Cardiac muscle cell (in vitro differentiated cells and primary cell): ENCODE results near the gene N4BP3. TPM values are rescaled to one million over a fixed set of nuclear protein-coding genes. Genes with fewer than 3 reads are reported as not detected.
A peak's percentile ranks its signal among the peaks of the same experiment; 100 is the strongest.

Experiments
- DNase-seq, 2 donors: peaks; one replicate each; pipeline versions ENCODE4 v3.0.0 to v3.0.0-alpha.2; 2010 to 2017; ENCODE audit warnings: low read depth in 1 of 2, low spot score in 1 of 2
- H3K27ac ChIP-seq: fragments of 200-600 bp; sonication (generic); 2 replicates; pipeline ENCODE4 v1.5.1; 2016
- H3K27me3 ChIP-seq: fragments of 200-600 bp; sonication (generic); 2 replicates; pipeline ENCODE4 v1.6.0; 2016; ENCODE audit warnings: control low read depth
- H3K36me3 ChIP-seq: fragments of 200-600 bp; sonication (generic); 2 replicates; pipeline ENCODE4 v1.5.1; 2016; ENCODE audit warnings: control low read depth
- H3K4me1 ChIP-seq: fragments of 200-600 bp; sonication (generic); 2 replicates; pipeline ENCODE4 v1.8.1; 2017; ENCODE audit warnings: low read depth, mild to moderate bottlenecking, mixed run types
- H3K4me3 ChIP-seq: fragments of 200-600 bp; sonication (generic); 2 replicates; pipeline ENCODE4 v1.5.1; 2016; ENCODE audit warnings: mild to moderate bottlenecking
- H3K9me3 ChIP-seq: fragments of 200-600 bp; sonication (generic); 2 replicates; pipeline ENCODE4 v1.5.1; 2017; ENCODE audit warnings: low read depth, mild to moderate bottlenecking, control low read depth
- CTCF ChIP-seq: IDR thresholded peaks from 2 replicates; pipeline ENCODE4 v1.5.1; 2012; ENCODE audit warnings: low read depth, mild to moderate bottlenecking, low read length
- polyA plus RNA-seq: library from polyadenylated mRNA; unstranded; fragments of >200 nt; fragmentation: Nextera tagmentation; extraction: Ambion mirVana; gene quantifications from 2 replicates; pipeline ENCODE4 v1.2.1, GENCODE V29; 2016
- total RNA-seq: library from RNA; depleted of rRNA; stranded (reverse); fragments of >200 nt; gene quantifications from 2 replicates; pipeline ENCODE4 v1.2.3, GENCODE V29; 2016

The N4BP3 gene
- total and polyA plus RNA-seq, 2 experiments from 2014 or later, result 5.7 to 13.7 TPM

- Histone ChIP-seq H3K36me3 (peaks cover 32% of the 10 kb centered on the region), H3K4me1 (no peaks in the 10 kb centered on the region), H3K27me3 (no peaks in the 10 kb centered on the region), H3K4me3 (no peak overlapping the region), H3K27ac (no peak overlapping the region), H3K9me3 (no peaks in the 10 kb centered on the region)
- no peak for DNase-seq
- TF ChIP-seq CTCF, result no peak
Observed at GRCh38 chr5:178142642-178143041, 29.3 kb downstream of the N4BP3 start.

GRCh38 chr5:178143246-178143645 is 29.9 kb downstream of the N4BP3 start:
- no peak for TF ChIP-seq CTCF
- Histone ChIP-seq H3K27me3 (no peaks in the 10 kb centered on the region), H3K36me3 (peaks cover 35% of the 10 kb centered on the region), H3K9me3 (no peaks in the 10 kb centered on the region), H3K4me1 (no peaks in the 10 kb centered on the region), H3K4me3 (no peak overlapping the region), H3K27ac (no peak overlapping the region)
- DNase-seq, result no peak

GRCh38 chr5:178143901-178144300 is 30.6 kb downstream of the N4BP3 start:
- Histone ChIP-seq H3K27ac (no peak overlapping the region), H3K4me3 (no peak overlapping the region), H3K36me3 (peaks cover 37% of the 10 kb centered on the region), H3K9me3 (no peaks in the 10 kb centered on the region), H3K4me1 (no peaks in the 10 kb centered on the region), H3K27me3 (no peaks in the 10 kb centered on the region)
- DNase-seq, result peak in 1 of 2 donors; percentile 76
- TF ChIP-seq CTCF, result no peak

- H3K4me1 ChIP-seq, result no peaks in the 10 kb centered on the region
- peak; percentile 71 for TF ChIP-seq CTCF
- DNase-seq, result peak; percentile 49 to 73
- H3K4me3 ChIP-seq, result no peak overlapping the region
- no peaks in the 10 kb centered on the region for H3K27me3 ChIP-seq
- no peak overlapping the region for H3K27ac ChIP-seq
- peaks cover 48% of the 10 kb centered on the region for H3K36me3 ChIP-seq
- H3K9me3 ChIP-seq, result no peaks in the 10 kb centered on the region
Observed at GRCh38 chr5:178145965-178146820, 32.9 kb downstream of the N4BP3 start.

- peaks cover 47% of the 10 kb centered on the region for H3K36me3 ChIP-seq
- no peaks in the 10 kb centered on the region for H3K4me1 ChIP-seq
- no peaks in the 10 kb centered on the region for H3K27me3 ChIP-seq
- TF ChIP-seq CTCF, result no peak
- no peaks in the 10 kb centered on the region for H3K9me3 ChIP-seq
- no peak overlapping the region for H3K27ac ChIP-seq
- DNase-seq, result no peak
- H3K4me3 ChIP-seq, result no peak overlapping the region
Observed at GRCh38 chr5:178147406-178147805, 34.1 kb downstream of the N4BP3 start.
